Pancreas (tissue), 10 donors: ENCODE data around the gene TBX6. TPM values are rescaled to one million over a fixed set of nuclear protein-coding genes. Genes with fewer than 3 reads are reported as not detected.
A peak's percentile ranks its signal among the peaks of the same experiment; 100 is the strongest.

Experiments used
- ATAC-seq, 4 donors: fragments of 200-7000 bp; cut with Tn5 transposase; one replicate each; pipeline versions ENCODE4 v1.8.0 to v1.9.1; 2020; ENCODE audit warnings: mild to moderate bottlenecking in 4 of 4, moderate library complexity in 4 of 4
- DNase-seq, 6 donors: peaks; one replicate each; pipeline ENCODE4 v3.0.0-alpha.2; 2020
- FAIRE-seq: peaks from 2 replicates; lab custom pipeline; 2012; peaks lifted over from hg19 to GRCh38; lab: Jason Lieb, UNC
- H3K27ac ChIP-seq, 4 donors: fragments of 200-600 bp; sonication (generic); 1 replicate in 3 of 4; 2 replicates in 1 of 4; pipeline versions ENCODE4 v1.5.0 to v1.8.0; 2020
- H3K27me3 ChIP-seq, 4 donors: fragments of 200-600 bp; one replicate each; pipeline ENCODE4 v1.8.0; 2021
- H3K36me3 ChIP-seq, 3 donors: fragments of 200-600 bp; sonication (generic) in 1 of 3; one replicate each; pipeline versions ENCODE4 v1.5.0 to v1.8.0; 2020 to 2021
- H3K4me1 ChIP-seq, 3 donors: fragments of 200-600 bp; one replicate each; pipeline ENCODE4 v1.8.0; 2021
- H3K4me3 ChIP-seq, 4 donors: fragments of 200-600 bp; sonication (generic) in 2 of 4; one replicate each; pipeline versions ENCODE4 v1.5.0 to v1.8.0; 2020 to 2021
- H3K9me3 ChIP-seq, 4 donors: fragments of 200-600 bp; one replicate each; pipeline ENCODE4 v1.8.0; 2021
- WGBS, 2 donors: extraction: QIAGEN DNeasy Blood & Tissue Kit; methylation state at CpG; one replicate each; pipeline ENCODE4 v1.1.7; 2013; 5-methylcytosine and 5-hydroxymethylcytosine counted together
- intact Hi-C, 3 donors: fragments of 100-400 bp; cut with DNase I; formaldehyde crosslinking; loops; one replicate each; pipeline versions ENCODE4 v1.11.1 to v1.14.2; 2022
- polyA plus RNA-seq, 2 donors: library from polyadenylated mRNA; stranded (reverse); fragments of 200-250 nt; gene quantifications; one replicate each; pipeline ENCODE4 v1.2.3, GENCODE V29; 2013
- total RNA-seq, 6 donors: library from RNA; stranded (reverse); fragmentation: NEBNext Ultra II Directional in 4 of 6; extraction: Animal tissue kit (Norgen Biotek cat#: 25700) in 4 of 6; gene quantifications; one replicate each; pipeline versions ENCODE4 v1.2.1 to v1.2.4, GENCODE V29; 2021 to 2023
- TF ChIP-seq, protein P1 (sequence below), 4 donors: fragments of 200-600 bp; sonication (generic) in 3 of 4; IDR thresholded peaks; one replicate each; pipeline versions ENCODE4 v1.5.0 to v1.8.0; 2021; ENCODE audit warnings: antibody characterized with exemption in 4 of 4
- donor health status: healthy with polysubstance abuse.
- donor health status: DM: no; HTN: no; CAD: no; lungs with moderate emphysema.
- donor health status: DM: no; HTN: no; CAD: no.
- donor health status: control.
- donor health status: control.
- donor health status: Bipolar disorder and iron deficiency.
- donor health status: DM: yes; HTN: yes; CAD: no.
- donor health status: DM: no; HTN: no; CAD: no.
- donor health status: DM: no; HTN: no; CAD: no.
- donor health status: DM: yes; HTN: yes; CAD: no.

TBX6 gene
- total and polyA plus RNA-seq, 8 donors: 1.3 to 3.6 (median 2.1) TPM

DNA sequence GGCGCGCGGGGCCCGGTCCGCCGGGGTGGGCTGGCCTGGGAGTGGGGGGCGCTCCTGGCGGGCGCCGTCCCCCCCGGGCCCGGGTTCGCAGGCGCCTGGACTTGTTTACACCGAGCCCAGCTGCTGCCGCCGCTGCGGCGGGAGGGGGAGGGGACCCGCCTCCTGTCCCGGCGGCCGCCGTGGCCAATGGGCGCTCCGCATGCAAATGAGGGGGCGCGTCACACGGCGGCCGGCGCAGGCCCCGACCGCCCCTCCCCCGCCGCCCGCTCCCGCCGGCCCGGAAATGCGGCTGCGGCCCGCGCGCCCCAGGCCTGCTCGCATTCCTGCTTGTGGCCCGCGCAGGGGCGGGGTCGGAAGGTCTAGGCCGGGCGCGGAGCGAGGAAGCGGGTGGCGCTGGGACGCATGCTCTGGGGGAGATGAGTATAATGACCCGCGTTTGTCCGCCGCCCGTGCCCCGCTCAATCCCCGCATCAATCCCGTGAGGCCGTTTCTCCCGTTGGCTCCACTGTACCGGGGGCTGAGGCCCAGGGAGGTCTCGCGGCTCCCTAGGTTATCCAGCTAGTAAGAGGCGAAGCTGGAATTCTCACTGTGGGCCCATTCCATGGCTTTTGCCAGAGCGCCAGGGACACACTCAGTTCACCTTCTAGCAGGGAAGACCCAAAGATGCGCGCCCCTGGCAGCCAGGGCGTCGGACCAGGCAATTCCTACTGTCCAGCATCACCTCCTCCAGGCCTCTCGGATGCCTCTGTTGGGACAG, 4.6 kb upstream of the TBX6 start, which contains the start of gene YPEL3:
YPEL3 (minus strand) TSS at position 109 of the 757 bp plus-strand sequence. CDS start 731 bp downstream, outside the sequence.
- peaks cover 0 to 10% (median 0%) of the 10 kb centered on the region in 3 donors for H3K36me3 ChIP-seq
- peaks cover 0 to 15% (median 10%) of the 10 kb centered on the region in 3 donors for H3K4me1 ChIP-seq
- 8 to 11% methylated on average over 60 to 77 of the region's 77 CpGs for WGBS, 2 donors
- H3K27me3 ChIP-seq: no peaks in the 10 kb centered on the region
- TF ChIP-seq, protein P1, sequence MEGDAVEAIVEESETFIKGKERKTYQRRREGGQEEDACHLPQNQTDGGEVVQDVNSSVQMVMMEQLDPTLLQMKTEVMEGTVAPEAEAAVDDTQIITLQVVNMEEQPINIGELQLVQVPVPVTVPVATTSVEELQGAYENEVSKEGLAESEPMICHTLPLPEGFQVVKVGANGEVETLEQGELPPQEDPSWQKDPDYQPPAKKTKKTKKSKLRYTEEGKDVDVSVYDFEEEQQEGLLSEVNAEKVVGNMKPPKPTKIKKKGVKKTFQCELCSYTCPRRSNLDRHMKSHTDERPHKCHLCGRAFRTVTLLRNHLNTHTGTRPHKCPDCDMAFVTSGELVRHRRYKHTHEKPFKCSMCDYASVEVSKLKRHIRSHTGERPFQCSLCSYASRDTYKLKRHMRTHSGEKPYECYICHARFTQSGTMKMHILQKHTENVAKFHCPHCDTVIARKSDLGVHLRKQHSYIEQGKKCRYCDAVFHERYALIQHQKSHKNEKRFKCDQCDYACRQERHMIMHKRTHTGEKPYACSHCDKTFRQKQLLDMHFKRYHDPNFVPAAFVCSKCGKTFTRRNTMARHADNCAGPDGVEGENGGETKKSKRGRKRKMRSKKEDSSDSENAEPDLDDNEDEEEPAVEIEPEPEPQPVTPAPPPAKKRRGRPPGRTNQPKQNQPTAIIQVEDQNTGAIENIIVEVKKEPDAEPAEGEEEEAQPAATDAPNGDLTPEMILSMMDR (IDR thresholded peaks at IDR 0.05): no peak
- intact Hi-C loops: no loop called here
- H3K27ac ChIP-seq: peak within 1 kb of the TSS; percentile 84 to 90 (median 88)
- DNase-seq (peak; percentile 92 to 98 (median 95)), FAIRE-seq (no peak), ATAC-seq (peak; percentile 69 to 82 (median 75))
- H3K9me3 ChIP-seq: no peaks in the 10 kb centered on the region
- H3K4me3 ChIP-seq: peak within 1 kb of the TSS; percentile 66 to 85 (median 78)

DNA sequence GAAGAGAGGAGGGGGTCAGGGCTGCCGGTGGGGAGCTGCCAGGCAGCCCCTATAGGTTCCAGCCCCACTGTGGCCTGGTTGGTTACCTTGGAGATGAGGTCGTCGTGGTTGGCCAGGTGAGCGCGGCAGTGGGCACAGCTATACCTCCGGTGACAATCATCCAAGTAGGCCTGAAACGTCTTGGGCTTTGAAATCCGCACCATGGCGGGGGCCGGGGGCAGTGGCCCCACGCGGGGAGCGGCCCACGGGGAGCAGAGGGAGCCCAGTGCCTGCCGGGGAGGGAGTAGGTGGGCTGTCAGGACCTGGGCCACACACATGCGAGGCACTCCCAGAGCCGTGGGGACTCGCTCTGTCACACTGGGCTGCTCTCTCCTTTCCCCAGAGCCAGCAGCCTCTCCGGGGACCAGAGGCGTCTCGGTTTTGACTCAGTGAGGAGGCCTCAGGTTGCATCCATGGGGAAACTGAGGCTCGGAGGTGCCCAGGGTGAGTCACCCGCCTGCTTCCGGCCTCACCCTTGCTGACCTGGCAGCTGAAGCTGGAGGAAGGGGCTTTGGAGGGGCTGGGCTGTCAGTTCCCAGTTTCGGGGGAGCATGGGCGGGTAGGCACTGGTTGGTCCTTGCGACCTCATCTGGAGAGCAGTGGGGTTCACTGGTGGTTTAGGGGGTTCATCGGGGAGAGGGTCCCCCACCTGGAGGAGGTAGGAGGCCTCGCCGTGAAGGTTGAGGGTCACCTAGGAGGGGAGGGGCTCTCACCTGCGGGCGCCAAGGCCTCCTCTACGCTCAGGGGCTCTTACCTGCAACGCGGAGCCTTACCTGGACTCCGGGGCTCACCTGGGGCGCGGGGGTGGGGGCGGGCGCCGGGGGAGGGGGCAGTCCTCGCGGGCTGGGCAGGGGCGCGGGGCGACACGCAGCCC, 3.7 kb upstream of the TBX6 start:
- Histone ChIP-seq H3K27ac (peak overlapping the region; percentile 84 to 90 (median 88)), H3K36me3 (peaks cover 0 to 10% (median 0%) of the 10 kb centered on the region in 3 donors), H3K9me3 (no peaks in the 10 kb centered on the region), H3K27me3 (no peaks in the 10 kb centered on the region), H3K4me1 (peaks cover 0 to 15% (median 10%) of the 10 kb centered on the region in 3 donors), H3K4me3 (peak overlapping the region; percentile 66 to 85 (median 78))
- 2 to 4% methylated on average over 41 to 45 of the region's 47 CpGs for WGBS, 2 donors
- no peak for FAIRE-seq
- DNase-seq: peak in 5 of 6 donors; percentile 45 to 80 (median 62)
- TF ChIP-seq, protein P1 (IDR thresholded peaks at IDR 0.05): no peak
- ATAC-seq: no peak
- intact Hi-C loops: no loop called here

DNA sequence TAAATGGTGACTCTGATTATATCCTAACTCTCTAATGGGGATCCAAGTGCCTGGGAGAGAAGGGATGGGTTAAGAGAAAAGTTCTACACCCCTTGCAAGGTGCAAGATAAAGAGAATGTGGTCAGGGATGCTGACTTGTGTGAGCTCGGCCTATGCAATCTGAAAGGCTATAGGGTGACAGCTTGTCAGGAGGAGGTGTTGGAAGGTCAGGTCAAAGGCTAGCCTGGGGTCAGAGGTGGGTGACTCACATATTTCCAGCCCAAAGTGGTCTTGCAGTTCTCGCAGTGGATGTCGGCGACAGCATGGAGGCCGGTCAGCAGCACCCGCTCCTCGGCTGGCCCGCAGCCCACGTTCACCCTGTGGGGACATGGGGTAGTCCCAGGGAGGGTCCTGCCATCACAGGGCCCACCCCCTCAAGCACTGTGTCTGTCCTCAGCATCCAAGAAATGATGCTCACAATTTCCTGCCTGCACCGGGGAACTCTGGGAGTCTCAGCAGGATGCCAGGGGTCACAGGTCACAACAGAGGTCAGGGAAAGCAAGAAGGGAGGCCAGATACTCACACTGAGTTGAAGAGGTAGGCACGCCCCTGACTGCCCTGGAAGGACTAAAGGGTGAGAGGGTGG, 2.9 kb upstream of the TBX6 start:
- peak in 2 of 6 donors; percentile 52 to 79 for DNase-seq
- peaks cover 0 to 10% (median 0%) of the 10 kb centered on the region in 3 donors for H3K36me3 ChIP-seq
- WGBS, 2 donors: 71 to 75% methylated on average over 11 of the region's 11 CpGs
- H3K4me3 ChIP-seq: peak overlapping the region; percentile 66 to 85 (median 78)
- intact Hi-C loops: no loop called here
- no peak for FAIRE-seq
- ATAC-seq: no peak
- peak overlapping the region; percentile 84 to 90 (median 88) for H3K27ac ChIP-seq
- TF ChIP-seq, protein P1 (IDR thresholded peaks at IDR 0.05): no peak
- no peaks in the 10 kb centered on the region for H3K9me3 ChIP-seq
- H3K4me1 ChIP-seq: peaks cover 0 to 15% (median 10%) of the 10 kb centered on the region in 3 donors
- no peaks in the 10 kb centered on the region for H3K27me3 ChIP-seq

DNA sequence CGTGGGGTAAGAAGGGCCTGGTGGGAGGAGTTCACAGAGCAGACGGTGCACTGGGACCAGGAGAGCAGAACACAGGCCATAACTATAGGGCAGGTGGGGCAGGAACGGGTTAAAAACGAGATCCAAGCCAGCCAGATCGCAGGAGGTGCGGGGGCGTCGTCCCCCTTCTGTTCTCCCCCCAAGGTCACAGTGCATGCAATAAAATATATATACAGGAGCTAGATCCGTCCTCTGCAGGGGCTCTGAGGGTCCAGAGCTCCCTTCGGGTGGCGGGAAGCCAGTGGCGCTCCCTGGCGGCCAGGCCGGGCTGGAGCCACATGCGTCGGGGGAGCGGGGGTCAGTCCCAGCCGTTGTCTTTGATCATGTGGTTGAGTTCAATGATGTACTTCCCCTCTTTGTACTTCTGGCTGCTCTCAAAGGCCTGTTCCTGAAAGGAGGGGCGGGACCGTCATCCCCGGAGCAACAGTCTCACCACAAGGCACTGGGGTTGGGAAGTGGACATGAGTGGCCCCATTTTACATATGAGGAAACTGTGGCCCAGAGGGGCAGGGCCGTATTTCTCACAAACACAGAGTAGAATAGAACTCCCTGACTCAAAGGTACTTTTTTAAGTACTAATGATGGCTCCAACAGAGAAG, 768 bp upstream of the TBX6 start:
- peak overlapping the region in 3 of 4 donors; percentile 19 to 54 (median 47) for H3K4me3 ChIP-seq
- H3K27me3 ChIP-seq: no peaks in the 10 kb centered on the region
- no peaks in the 10 kb centered on the region for H3K9me3 ChIP-seq
- FAIRE-seq (no peak), ATAC-seq (peak; percentile 2 to 45 (median 18)), DNase-seq (peak; percentile 54 to 81 (median 72))
- intact Hi-C loops: no loop called here
- TF ChIP-seq, protein P1 (IDR thresholded peaks at IDR 0.05): peak in 1 of 4 donors; percentile 8
- peaks cover 0 to 15% (median 10%) of the 10 kb centered on the region in 3 donors for H3K4me1 ChIP-seq
- WGBS, 2 donors: 23 to 24% methylated on average over 22 of the region's 22 CpGs
- peak overlapping the region; percentile 66 to 85 (median 77) for H3K27ac ChIP-seq
- H3K36me3 ChIP-seq: peaks cover 0 to 10% (median 0%) of the 10 kb centered on the region in 3 donors
